HG02623 (cell line): ENCODE measurements around the gene CTNNA2.

ENCODE experiments used
- ATAC-seq: cut with Tn5 transposase; IDR thresholded peaks from one replicate; pipeline ENCODE4 v1.9.1; 2021; ENCODE audit warnings: moderate library complexity; ENCODE audit not compliant: unreplicated experiment

The CTNNA2 gene

DNA sequence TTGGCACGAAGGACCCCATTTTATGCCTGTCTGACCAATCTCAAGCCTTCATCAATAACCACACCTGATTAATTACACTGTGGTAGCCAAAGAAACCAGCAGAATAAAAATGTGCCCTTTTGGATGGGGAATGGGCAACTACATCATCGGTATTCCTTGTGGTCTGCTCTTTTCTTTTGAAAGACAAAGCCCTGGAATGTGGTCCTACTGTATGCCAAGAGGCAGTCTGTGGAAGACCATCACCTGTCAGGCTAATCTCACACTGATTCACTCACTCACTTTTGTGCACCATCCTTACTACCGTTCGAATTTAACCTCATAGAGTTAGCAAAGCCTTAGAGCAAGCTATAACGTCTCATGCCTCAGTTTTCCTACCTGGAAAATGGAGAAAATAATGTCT is 1066.9 kb downstream of the CTNNA2 start:
- ATAC-seq, result no peak

DNA sequence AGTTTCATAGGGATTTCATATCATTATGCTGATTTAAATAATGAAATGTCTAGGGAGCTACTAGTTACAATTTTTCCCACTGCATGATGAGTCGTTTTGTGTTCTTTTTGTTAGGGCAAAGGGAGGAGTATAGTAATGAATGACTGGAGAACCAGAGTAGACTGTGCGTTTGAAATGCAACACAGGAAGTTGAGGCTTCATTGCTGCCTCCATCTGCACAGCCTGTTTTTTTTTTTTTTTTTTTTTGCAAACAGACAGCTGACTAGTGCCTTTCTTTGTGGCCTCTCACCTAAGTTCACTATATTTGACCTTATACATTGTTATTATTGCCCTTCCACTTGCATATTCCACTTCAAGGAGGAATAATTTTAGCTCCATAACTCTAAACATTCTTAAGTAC is 1078.4 kb downstream of the CTNNA2 start:
- no peak for ATAC-seq

DNA sequence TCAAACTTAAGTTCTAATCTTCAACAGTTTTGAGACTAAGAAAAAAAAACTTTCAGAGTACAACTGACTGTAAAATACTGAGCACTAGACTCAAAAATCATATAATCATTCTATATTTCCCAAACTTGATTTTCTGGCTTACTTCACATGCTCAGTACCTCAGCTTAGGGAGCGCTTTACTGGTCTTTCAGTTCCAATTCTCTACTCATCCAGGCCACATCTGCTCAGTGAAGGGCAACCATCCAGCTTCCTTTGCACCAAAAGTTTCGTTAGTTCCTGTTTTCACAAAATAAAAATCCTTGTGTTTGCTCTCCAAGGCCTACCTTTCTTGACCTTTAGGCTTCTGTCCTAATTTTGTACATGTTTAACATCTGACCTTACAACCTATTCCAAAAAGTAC is 1079.3 kb downstream of the CTNNA2 start:
- no peak for ATAC-seq

DNA sequence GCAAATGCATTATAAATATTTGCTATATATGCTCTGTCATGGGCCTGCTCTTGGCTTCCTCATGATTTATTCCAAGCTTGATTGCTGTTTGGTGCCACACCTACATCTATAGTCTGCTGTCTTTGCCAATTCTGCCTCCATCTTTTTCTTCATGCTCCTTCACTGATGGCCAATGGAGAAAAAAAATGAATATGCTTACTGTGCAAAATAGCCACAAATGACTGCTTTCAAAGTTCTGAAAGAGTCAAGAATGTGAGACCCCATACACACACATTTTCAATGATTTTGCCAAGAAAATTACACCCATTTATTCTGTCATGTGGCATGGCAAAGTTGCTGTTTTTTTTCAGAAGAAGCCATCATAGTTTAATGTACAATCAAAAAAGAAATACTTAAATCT is 1097.3 kb downstream of the CTNNA2 start:
- no peak for ATAC-seq

DNA sequence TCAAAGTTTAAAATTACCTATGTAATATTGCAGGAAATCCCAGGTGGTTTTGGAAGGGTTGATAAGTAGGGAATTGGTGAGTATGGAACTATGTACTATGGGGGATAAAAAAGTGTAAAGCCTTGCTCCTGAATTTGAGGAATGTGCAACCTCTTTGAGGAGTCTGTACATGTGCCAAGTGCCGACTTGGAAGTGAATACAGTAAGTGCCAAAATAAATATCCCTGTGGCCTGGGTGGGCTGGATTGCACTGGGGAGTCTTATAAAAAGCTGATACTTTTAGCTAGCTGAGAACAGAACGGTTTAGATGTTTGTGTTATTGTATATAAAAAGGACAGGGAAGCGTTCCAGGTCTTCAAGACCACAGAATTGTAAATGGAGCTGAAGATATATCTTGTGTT is 1108.8 kb downstream of the CTNNA2 start:
- ATAC-seq, result no peak

DNA sequence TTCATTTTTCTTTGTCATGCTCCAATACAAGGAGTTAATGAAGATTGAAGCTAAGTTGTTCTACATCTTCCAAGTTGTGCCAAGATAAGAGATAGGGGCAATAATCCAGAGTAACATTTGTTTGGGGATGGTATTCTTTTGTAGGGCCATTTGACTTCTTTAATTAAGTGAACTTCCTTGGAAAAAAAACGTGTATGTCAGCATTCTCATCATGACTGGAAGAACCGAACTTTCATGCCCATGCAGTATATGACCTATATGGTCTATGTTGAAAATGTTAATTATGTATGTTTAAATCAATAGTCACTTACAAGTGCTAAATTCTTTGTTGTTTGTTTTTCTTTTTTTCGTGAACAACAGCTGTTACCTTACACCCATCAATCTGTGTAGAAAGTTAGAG is 1111.2 kb downstream of the CTNNA2 start:
- ATAC-seq, result no peak

DNA sequence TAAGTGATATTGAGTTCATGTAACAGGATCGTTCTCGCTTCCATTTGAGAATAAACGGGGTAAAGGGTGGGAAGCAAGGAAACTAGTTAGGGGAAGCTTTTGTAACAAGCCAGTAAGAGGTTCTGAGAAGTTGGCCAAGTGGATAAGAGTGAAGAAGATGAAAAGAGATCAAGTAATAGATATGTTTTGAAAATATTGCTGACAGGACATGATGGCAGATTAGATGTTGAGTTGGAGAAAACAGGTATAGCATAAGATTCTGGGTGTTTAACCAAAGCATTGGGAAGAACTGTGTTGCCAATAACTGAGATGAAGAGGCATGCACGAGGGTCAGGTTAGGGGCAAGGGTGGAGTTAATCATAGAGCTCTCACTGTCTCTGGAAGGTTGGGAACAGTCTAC is 1121.7 kb downstream of the CTNNA2 start:
- no peak for ATAC-seq

DNA sequence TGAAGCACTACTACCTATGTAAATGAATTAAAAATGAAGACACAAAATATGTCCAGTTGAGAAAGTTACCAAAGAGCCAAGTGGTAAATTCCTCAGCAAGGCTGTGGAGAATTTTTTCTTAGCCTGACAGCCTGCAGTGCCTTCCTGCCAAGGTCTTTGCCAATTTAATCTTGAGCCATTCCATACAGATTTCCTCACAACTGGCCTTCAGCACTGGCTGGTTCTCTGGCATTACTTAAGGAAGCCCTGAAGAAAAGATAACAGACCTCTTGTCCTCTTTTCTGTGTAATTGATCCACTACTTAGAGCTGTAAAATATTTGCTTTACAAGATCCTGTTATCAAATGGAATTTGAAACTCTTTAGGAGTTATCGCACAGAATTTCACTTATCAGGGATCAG is 1125.9 kb downstream of the CTNNA2 start:
- no peak for ATAC-seq

DNA sequence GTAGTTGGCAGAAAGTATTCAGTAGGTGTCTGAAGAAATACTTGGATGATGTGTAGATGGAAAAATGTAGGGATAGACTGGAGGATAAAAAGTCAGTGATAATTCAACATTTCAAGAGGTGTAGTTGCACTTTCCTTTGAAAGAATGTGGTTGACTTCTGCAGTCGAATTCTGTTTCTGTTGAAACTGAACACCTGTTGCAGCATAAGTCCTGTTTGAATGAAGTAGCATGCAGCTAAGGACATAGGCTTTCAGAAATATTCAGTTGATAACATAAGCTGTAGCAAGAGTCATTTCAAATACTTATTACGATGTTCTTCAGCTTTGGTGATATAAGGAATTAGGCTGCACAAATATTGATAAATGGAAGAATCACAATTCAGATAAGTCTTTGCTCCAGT is 1129.6 kb downstream of the CTNNA2 start:
- no peak for ATAC-seq

DNA sequence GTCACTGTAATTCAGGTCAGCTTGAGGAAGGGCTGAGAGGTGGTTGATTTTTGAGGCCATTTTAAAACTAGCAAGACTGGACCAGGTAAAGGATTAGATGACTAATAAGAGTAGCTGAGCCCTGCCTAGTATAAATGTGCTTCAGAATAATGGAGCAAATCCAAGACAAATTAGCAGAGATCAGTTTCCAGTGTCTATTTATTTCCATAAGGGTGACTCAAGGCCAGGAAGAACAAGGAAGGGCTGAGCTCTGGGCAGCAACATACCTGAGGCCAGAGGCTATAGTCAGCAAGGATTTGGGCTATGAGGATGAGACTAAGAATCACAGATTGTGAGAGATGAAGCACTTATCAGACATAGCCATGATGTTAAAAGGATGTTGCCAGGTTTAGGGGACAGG is 1130.7 kb downstream of the CTNNA2 start:
- no peak for ATAC-seq

DNA sequence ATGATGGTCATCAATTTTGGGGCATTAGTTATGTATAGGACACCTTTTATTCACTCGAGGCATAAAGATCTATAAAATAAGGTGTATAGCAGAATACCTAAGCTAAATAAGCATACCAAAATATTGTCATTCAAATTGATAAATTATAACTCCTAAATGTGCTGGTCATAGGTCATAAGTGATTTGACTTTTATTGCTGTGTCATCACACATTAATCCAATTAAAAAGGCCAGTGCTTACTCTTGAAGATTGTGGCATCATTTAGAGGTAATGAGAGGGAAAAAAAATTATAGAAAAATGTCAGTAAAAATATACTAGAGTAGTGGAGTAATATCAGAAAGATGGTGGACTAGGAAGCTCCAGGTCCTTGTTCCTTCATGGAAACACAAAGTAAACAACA is 1138.6 kb downstream of the CTNNA2 start:
- ATAC-seq, result no peak

DNA sequence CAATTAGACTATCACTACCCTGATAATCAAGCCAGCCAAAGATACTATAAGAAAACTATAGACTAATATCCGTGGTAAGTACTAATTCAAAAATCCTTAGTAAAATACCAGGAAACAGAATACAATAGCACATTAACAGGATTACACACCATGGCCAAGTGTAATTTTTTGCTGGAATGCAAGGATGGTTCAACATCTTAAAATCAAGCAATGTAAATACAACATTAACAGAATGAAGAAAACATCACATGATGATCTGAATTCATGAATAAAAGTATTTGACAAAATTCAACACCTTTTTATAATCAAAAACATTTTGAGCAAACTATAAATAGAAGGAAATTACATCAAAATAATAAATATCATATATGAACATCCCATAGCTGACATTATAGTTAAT is 1142.4 kb downstream of the CTNNA2 start:
- ATAC-seq, result no peak

DNA sequence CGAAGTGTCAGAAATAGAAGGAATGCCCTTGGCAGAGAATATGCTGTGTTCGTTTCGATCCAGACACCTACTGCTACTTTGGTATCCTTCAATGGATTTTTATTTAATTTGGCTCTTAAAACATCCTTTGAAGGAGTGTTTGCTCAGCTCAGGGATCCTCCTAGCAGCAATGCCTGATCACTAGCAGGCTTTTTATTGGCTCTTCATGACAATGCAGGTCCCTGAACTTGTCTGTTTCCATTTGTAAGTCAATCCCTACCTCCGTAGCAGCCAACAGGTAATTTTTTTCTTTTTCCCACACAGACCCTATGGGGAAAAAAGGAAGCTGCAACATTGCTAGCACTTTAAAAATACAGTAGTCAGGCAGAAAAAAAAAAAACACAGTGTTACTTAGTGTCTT is 1157.9 kb downstream of the CTNNA2 start:
- no peak for ATAC-seq

DNA sequence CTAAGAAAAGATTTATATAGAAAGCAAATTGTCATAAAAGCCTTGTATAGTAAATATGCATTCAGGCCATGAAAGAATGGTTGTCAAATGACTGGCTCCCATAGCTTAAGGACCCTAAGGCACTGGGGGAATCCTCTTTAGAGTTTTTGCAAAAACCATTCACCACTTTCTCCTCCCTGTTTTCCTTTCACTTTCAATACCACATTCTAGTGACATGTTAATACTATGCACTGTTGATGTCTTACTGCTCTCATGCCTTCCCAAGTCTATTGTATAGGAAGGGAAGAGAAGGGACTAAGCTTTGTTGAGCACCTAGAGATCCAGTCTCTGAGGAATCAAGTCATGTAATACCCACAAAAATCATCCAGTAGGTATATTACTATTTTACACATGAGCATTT is 1174.7 kb downstream of the CTNNA2 start:
- no peak for ATAC-seq

DNA sequence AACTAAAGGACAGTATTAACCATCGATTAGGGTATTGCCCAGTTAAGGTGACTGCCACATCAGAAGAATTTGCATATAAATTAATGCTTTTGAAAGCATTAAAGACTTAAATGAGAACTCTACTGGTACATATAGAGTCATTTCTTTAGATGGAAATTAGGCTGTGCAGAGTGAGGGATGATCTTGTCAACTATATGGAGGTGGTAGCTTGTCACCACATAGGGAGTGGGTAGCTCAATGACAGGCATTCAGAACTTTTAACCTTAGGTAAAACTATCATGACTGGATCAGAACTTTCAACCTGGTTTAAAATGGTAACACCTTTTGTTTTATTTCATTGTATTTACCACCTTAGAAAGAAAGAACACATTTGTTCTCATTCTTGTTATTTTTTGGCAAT is 1176.3 kb downstream of the CTNNA2 start:
- no peak for ATAC-seq
